ENCODE data around the gene NCBP3.
"Not testable (repeated sequence)": the region's sequence is repeated elsewhere in the genome, so short reads cannot be mapped to it uniquely, and the experiment has no call there.

The NCBP3 gene

GRCh38 chr17:3846437-3847164 lies 555 bp upstream of the NCBP3 start:
- DNase-seq (ENCODE audit: low read depth), result no peak

GRCh38 chr17:3845291-3845620 lies 790 bp downstream of the NCBP3 start:
- DNase-seq (ENCODE audit: low read depth), result no peak

GRCh38 chr17:3844556-3844955 lies 1.5 kb downstream of the NCBP3 start:
- not testable (repeated sequence) for DNase-seq (ENCODE audit: low read depth)

- DNase-seq (ENCODE audit: low read depth), result no peak
These were observed 2.0 kb downstream of the NCBP3 start for GRCh38 chr17:3843935-3844516.

GRCh38 chr17:3838206-3838605 lies 7.8 kb downstream of the NCBP3 start:
- DNase-seq (ENCODE audit: low read depth), result no peak

GRCh38 chr17:3836551-3836950 lies 9.5 kb downstream of the NCBP3 start:
- DNase-seq (ENCODE audit: low read depth), result no peak

GRCh38 chr17:3835410-3836229 lies 10.4 kb downstream of the NCBP3 start:
- no peak for DNase-seq (ENCODE audit: low read depth)

GRCh38 chr17:3834811-3835210 lies 11.2 kb downstream of the NCBP3 start:
- DNase-seq (ENCODE audit: low read depth), result no peak

- no peak for DNase-seq (ENCODE audit: low read depth)
These were observed 17.2 kb downstream of the NCBP3 start for GRCh38 chr17:3828852-3829232.

GRCh38 chr17:3828151-3828851 lies 17.7 kb downstream of the NCBP3 start:
- DNase-seq (ENCODE audit: low read depth), result no peak

- DNase-seq (ENCODE audit: low read depth), result no peak
These were observed 18.8 kb downstream of the NCBP3 start for GRCh38 chr17:3827124-3827773.

- no peak for DNase-seq (ENCODE audit: low read depth)
These were observed 19.9 kb downstream of the NCBP3 start for GRCh38 chr17:3826191-3826590.

GRCh38 chr17:3821101-3821500 lies 24.9 kb downstream of the NCBP3 start:
- no peak for DNase-seq (ENCODE audit: low read depth)

GRCh38 chr17:3818786-3819185 lies 27.3 kb downstream of the NCBP3 start:
- DNase-seq (ENCODE audit: low read depth), result no peak

GRCh38 chr17:3817851-3818605 lies 28.0 kb downstream of the NCBP3 start:
- DNase-seq (ENCODE audit: low read depth), result no peak

GRCh38 chr17:3815925-3816324 lies 30.1 kb downstream of the NCBP3 start:
- no peak for DNase-seq (ENCODE audit: low read depth)

GRCh38 chr17:3815122-3815521 lies 30.9 kb downstream of the NCBP3 start:
- no peak for DNase-seq (ENCODE audit: low read depth)

- DNase-seq (ENCODE audit: low read depth), result no peak
These were observed 31.7 kb downstream of the NCBP3 start for GRCh38 chr17:3814361-3814760.

- no peak for DNase-seq (ENCODE audit: low read depth)
These were observed 32.9 kb downstream of the NCBP3 start for GRCh38 chr17:3813171-3813570.

- no peak for DNase-seq (ENCODE audit: low read depth)
These were observed 33.3 kb downstream of the NCBP3 start for GRCh38 chr17:3812771-3813170.

- no peak for DNase-seq (ENCODE audit: low read depth)
These were observed 33.8 kb downstream of the NCBP3 start for GRCh38 chr17:3812284-3812683.
